PFSK-1 (cell line): ENCODE measurements around the gene ZNF512B.

Experiments used
- POLR2AphosphoS5 ChIP-seq: IDR thresholded peaks from 2 replicates; pipeline ENCODE4 v1.6.1; 2012; ENCODE audit warnings: low read depth, mild to moderate bottlenecking, control low read depth, low read length, moderate library complexity
- TAF1 ChIP-seq: IDR thresholded peaks from 2 replicates; pipeline ENCODE4 v1.6.1; 2012; ENCODE audit warnings: low read length, control low read depth, borderline replicate concordance; ENCODE audit not compliant: insufficient read depth

DNA sequence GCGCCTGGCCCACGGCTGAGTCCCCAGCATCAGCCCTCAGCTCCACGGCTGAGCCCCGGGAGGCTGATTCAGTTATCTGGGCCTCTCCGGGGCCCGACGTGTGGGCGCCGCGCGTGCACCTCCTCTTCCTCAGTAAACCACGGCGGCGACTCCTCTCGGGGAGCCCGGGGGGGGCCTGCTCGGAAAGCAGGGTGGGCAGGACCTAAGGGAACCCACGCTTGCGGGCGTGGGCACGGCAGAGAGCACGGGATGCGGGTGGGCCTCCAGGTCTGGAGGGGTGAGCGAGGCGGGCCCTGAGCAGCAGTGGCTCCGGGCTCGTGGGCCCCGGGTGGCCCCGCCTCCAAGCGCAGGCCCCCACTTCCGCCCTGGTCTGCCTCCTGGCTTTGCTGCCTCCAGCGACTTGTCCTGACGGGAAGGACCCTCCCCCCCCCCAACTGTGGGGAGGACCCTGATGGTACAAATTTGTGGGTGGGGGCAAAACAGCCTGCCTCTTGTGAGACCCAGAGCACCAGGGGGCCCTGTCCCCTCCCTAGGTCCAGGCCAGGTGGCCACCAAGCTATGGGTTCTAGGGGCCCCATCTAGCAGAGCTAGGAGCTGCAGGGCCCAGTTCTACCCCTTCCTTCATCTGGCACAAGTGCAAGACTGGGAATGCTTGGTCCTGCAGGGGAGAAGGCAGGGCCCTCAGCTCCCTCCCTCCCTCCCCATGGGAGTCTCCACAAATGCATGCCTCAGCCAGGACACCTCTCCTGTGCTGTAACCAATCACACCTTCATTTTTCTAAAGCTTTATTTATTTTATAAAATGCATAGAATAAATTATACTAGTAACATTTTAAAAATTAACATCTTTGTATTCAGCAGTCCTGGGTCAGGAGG lies 30.4 kb downstream of the ZNF512B start:
- no peak for TF ChIP-seq POLR2AphosphoS5
- TF ChIP-seq TAF1: no peak
